Measurements from ENCODE around the gene ERICH6B.

DNA sequence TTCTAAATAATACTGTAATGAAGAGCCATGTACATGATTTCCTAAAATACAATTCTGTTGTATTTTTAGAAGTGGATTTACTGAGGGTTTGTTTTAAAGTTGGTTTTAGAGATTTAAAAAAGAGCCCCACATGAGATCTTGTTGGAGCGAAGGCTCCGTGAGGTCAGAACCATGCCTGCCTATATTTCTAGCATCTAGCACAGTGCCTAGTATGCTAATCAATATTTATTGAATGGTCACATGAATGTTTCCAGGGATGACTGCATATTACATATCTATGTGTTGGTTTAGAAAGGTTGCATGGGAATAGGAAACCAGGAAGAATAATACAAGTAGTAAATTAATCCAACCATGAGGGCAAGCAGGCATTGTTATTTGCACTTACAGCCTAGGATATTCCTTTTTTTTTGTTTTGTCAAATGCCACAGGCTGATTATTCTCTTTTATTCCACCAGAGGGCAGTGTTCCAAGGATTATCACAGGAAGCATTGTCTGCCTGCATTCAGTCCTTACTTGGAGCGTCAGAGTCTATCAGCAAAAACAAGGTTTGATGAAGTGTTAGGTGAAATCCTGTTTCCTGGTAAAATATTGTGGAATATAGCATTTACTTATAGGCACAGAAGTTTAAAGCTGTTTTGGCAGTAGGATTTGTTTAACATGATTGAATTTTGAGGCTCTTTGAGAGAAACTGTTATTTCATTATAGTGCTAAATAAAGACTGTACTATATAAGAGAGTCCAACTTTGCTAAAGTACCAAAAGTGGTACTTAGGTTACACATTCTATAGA lies 104.0 kb downstream of the ERICH6B start:
- no peak for TF ChIP-seq EZH2phosphoT487 (IDR thresholded peaks at IDR 0.05; ENCODE audit: low read depth)
- TF ChIP-seq, protein P1, sequence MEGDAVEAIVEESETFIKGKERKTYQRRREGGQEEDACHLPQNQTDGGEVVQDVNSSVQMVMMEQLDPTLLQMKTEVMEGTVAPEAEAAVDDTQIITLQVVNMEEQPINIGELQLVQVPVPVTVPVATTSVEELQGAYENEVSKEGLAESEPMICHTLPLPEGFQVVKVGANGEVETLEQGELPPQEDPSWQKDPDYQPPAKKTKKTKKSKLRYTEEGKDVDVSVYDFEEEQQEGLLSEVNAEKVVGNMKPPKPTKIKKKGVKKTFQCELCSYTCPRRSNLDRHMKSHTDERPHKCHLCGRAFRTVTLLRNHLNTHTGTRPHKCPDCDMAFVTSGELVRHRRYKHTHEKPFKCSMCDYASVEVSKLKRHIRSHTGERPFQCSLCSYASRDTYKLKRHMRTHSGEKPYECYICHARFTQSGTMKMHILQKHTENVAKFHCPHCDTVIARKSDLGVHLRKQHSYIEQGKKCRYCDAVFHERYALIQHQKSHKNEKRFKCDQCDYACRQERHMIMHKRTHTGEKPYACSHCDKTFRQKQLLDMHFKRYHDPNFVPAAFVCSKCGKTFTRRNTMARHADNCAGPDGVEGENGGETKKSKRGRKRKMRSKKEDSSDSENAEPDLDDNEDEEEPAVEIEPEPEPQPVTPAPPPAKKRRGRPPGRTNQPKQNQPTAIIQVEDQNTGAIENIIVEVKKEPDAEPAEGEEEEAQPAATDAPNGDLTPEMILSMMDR (IDR thresholded peaks at IDR 0.05; ENCODE audit: low read depth, low read length), result peak; percentile 92

All from OCI-LY3 (cell line).